Activated T-cell treated with anti-CD3 and anti-CD28 coated beads, Interleukin-2, amount 50 U/mL, for 4 hours (primary cell): ENCODE measurements around the gene YARS2. TPM values are rescaled to one million over a fixed set of nuclear protein-coding genes. Genes with fewer than 3 reads are reported as not detected.
"Not testable (repeated sequence)": the region's sequence is repeated elsewhere in the genome, so short reads cannot be mapped to it uniquely, and the experiment has no call there.

Experiments
- ATAC-seq, 2 donors: fragments of 200-7000 bp; cut with Tn5 transposase; one replicate each; pipeline ENCODE4 v1.10.0; 2021
- DNase-seq: peaks from one replicate; pipeline ENCODE4 v3.0.0-alpha.2; 2020
- H3K27me3 Mint-ChIP-seq: one replicate; pipeline ENCODE4 v1.8.0; 2021; ENCODE audit warnings: low read depth, mixed read lengths
- H3K36me3 Mint-ChIP-seq: one replicate; pipeline ENCODE4 v1.8.0; 2022; ENCODE audit warnings: mixed read lengths; ENCODE audit not compliant: insufficient read depth
- H3K4me1 Mint-ChIP-seq: one replicate; pipeline ENCODE4 v1.8.0; 2021; ENCODE audit warnings: low read depth, mixed read lengths
- H3K4me3 Mint-ChIP-seq: one replicate; pipeline ENCODE4 v1.8.0; 2021; ENCODE audit warnings: mild to moderate bottlenecking, moderate library complexity, mixed read lengths
- H3K9me3 Mint-ChIP-seq: one replicate; pipeline ENCODE4 v1.8.0; 2021; ENCODE audit warnings: mixed read lengths
- total RNA-seq, 3 donors: library from RNA; stranded (reverse); gene quantifications; one replicate each; pipeline ENCODE4 v1.2.1, GENCODE V29; 2021

The YARS2 gene
- total RNA-seq, 3 donors from 2014 or later: 27.5 to 33.6 (median 30.2) TPM

DNA sequence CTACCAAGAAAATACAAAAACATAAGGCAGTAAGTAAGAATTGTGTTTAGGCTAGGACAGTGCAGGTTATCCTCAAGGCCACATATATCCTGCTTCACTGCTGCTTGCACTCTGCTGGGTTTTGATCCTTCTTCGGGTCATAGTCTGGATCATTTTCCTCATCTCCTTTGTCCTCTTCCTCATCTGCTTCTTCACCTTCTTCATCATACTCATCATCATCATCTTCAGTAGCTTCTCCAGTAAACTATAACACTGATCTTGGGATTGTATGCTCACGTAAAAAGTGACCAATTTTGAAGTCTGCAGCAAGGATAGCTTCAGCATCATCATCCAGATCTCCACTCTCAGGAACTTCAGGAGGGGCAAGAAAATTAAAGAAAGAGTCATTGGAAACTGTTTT, 29.4 kb downstream of the YARS2 start:
- no peaks in the 10 kb centered on the region for H3K4me1 Mint-ChIP-seq

DNA sequence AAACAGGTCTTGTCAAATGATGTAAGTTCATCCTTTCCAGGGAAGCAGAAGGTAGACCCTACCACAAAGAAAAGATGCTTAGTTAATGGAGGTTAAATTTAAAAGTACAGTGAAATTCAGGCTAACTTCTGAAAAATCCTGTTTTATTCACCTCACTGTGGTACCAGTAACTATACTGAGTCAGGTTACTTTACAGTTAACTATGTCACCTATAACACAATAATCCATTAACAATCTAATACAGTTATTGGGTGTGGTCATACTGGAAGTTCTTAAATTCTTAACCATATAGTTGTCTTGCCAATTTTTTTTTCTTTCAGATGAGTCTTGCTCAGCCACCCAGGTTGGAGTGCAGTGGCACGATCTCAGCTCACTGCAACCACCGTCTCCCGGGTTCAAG, 30.4 kb downstream of the YARS2 start:
- H3K4me1 Mint-ChIP-seq, DNase-seq, H3K9me3 Mint-ChIP-seq, H3K27me3 Mint-ChIP-seq, ATAC-seq, H3K4me3 Mint-ChIP-seq: not testable (repeated sequence)
- peaks cover 21% of the 10 kb centered on the region for H3K36me3 Mint-ChIP-seq

More for the DNA sequence above, 29.4 kb downstream of the YARS2 start:
- peaks cover 23% of the 10 kb centered on the region for H3K36me3 Mint-ChIP-seq
- H3K4me3 Mint-ChIP-seq: no peak overlapping the region
- H3K9me3 Mint-ChIP-seq: no peaks in the 10 kb centered on the region
- ATAC-seq (no peak), DNase-seq (no peak)
- no peaks in the 10 kb centered on the region for H3K27me3 Mint-ChIP-seq

DNA sequence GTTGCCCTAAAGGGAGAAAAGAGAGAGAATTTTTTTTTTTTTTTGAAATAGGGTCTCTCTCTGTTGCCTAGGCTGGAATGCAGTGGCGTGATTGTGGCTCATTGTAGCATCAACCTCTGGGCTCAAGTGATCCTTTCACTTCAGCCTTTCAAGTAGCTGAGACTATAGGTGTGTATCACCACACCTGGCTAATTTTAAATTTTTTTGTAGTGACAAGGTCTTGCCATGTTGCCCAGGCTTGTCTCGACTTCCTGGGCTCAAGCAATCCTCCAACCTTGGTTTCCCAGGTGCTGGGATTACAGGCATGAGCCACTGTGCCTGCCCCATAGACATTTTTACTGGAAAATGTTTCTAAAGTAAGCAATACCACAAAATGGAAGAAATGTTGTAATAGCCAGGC, 36.8 kb downstream of the YARS2 start:
- no peak overlapping the region for H3K4me3 Mint-ChIP-seq
- ATAC-seq (no peak), DNase-seq (no peak)
- no peaks in the 10 kb centered on the region for H3K9me3 Mint-ChIP-seq
- no peaks in the 10 kb centered on the region for H3K4me1 Mint-ChIP-seq
- no peaks in the 10 kb centered on the region for H3K27me3 Mint-ChIP-seq
- H3K36me3 Mint-ChIP-seq: peaks cover 8% of the 10 kb centered on the region

DNA sequence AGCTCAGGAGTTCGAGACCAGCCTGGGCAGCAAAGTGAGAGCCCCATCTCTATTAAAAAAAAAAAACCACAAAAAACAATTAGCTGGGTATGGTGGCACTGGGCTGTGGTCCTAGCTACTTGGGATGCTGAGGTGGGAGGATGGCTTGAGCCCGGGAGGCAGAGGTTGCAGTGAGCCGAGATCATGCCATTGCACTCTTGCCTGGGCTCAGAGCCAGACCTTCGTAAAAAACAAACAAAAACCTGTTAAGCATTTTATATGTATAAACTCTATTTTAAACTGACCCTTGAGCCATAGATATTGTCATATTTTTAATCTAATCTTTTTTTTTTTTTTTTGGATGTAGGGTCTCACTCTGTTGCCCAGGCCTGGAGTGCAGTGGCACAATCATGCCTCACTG, 40.9 kb downstream of the YARS2 start:
- H3K9me3 Mint-ChIP-seq: no peaks in the 10 kb centered on the region
- H3K4me3 Mint-ChIP-seq: no peak overlapping the region
- no peak for ATAC-seq
- no peaks in the 10 kb centered on the region for H3K4me1 Mint-ChIP-seq
- H3K27me3 Mint-ChIP-seq: no peaks in the 10 kb centered on the region
- no peak for DNase-seq
- peaks cover 21% of the 10 kb centered on the region for H3K36me3 Mint-ChIP-seq

DNA sequence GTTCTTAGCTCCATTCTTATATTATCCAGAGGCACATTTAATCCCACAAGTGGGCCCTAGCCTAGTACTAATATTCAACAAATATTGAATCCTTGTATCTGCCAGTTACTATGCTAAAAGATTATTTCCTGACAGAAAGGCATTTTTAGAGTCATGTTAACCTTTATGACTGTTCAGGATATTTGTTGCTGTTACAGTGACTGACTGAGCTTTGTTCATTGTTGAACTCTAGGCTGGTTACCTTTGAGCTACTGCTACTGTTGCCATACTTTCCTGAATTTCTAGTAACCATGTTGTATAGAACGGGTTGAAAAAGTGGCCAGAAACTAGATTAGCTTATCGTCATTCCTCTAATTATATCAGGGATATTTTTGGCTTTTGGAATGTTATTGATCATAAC, 46.8 kb downstream of the YARS2 start:
- Mint-ChIP-seq H3K27me3 (no peaks in the 10 kb centered on the region), H3K36me3 (peaks cover 22% of the 10 kb centered on the region)
- no peak for DNase-seq

DNA sequence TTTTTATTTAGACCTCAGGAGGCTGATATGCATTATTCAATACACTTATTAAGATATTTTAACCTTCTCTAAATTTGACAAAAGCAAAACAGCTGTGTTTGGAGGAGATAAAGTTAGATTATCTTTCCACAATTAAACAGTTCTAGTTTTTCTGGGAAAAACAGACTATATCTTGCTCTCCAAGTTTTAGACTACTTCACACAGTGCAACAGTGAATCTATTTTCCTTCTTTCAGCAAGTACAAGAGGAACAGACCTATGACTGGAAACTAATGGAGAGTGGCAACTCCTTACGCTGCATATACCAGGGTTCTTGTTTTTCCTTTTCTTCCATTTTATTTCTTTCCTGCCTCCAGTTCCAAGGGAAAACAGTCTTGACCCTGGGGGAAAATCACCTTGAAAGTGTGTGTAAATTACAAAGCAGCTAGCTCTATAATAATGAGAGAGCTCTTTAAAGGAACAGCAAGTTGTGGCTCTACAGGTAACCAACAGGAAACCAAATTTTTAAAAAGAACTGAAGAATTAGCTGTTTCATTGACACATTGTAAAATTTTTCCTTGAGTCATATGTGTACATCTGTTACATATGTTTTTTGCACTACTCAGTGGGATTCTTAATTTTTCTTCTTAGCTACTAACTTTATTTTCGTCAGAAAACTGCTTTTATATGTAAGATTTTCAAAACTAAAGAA, 49.2 kb downstream of the YARS2 start:
- Mint-ChIP-seq H3K9me3 (no peaks in the 10 kb centered on the region), H3K4me1 (no peaks in the 10 kb centered on the region), H3K36me3 (peaks cover 24% of the 10 kb centered on the region), H3K27me3 (no peaks in the 10 kb centered on the region), H3K4me3 (no peak overlapping the region)
- DNase-seq: no peak
- no peak for ATAC-seq

More for the DNA sequence above, 46.8 kb downstream of the YARS2 start:
- H3K4me1 Mint-ChIP-seq: no peaks in the 10 kb centered on the region
- no peaks in the 10 kb centered on the region for H3K9me3 Mint-ChIP-seq
- H3K4me3 Mint-ChIP-seq: no peak overlapping the region
- no peak for ATAC-seq

DNA sequence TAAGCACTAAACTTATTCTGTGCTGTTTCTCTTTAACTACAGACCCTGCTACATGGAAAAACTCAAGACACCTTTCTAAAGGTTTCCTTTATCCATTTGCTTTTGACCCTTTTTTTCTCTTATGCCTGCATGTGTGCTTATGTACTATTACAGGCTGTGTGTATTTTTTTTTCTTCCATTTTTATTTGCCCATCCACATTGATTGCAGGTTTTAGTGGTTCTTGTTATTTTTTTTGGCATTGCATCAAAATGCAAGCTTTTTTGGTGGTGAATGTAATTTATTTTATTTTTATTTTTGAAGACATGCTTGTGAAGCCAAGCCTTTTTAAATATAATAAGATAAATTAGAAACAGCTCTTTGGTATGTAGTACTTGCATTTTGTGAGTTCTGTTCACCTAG, 49.9 kb downstream of the YARS2 start:
- H3K4me3 Mint-ChIP-seq: no peak overlapping the region
- H3K27me3 Mint-ChIP-seq: no peaks in the 10 kb centered on the region
- DNase-seq (no peak), ATAC-seq (no peak)
- H3K36me3 Mint-ChIP-seq: peaks cover 20% of the 10 kb centered on the region
- H3K4me1 Mint-ChIP-seq: no peaks in the 10 kb centered on the region
- no peaks in the 10 kb centered on the region for H3K9me3 Mint-ChIP-seq

DNA sequence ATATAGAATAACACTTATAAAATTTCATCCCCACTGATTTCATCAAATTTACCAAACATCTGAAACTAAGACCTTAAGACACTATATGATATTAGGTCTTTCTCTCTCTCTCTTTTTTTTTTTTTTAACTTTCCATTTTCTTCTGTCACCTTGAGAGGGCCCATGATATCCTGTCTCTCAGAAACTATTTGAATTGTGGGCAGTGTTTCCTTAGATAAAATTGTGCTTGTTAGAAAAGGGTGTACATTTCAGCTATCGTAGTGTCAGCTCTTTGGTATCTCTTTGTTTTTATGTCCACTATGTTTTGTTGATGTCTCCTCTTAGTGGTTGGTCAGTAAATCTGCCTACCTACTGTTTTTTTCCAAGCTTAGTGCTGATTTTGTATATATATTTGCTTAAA, 52.8 kb downstream of the YARS2 start:
- ATAC-seq: no peak
- Mint-ChIP-seq H3K36me3 (peaks cover 12% of the 10 kb centered on the region), H3K4me3 (no peak overlapping the region), H3K4me1 (peaks cover 2% of the 10 kb centered on the region), H3K27me3 (no peaks in the 10 kb centered on the region), H3K9me3 (no peaks in the 10 kb centered on the region)
- no peak for DNase-seq

DNA sequence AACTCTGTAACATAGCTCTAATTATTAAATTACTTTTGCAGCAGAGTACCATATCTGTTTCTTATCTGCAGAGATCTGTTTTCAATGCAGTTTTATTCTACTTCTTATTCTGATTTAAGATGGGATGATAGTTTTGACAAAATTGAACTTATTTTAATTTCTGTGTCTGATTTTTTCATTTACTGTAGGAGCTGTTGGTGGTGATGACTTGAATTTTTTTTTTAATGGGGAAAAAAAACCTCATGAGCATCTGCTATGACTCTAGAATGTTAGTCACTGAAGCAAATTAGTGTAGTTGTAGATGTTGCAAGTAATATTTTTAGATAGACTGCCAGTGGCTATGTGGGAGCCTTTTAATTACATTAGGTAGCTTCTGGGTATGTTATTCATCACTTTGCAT, 53.2 kb downstream of the YARS2 start:
- no peaks in the 10 kb centered on the region for H3K9me3 Mint-ChIP-seq
- peaks cover 3% of the 10 kb centered on the region for H3K4me1 Mint-ChIP-seq
- H3K36me3 Mint-ChIP-seq: peaks cover 12% of the 10 kb centered on the region
- no peak overlapping the region for H3K4me3 Mint-ChIP-seq
- DNase-seq: no peak
- ATAC-seq: no peak
- no peaks in the 10 kb centered on the region for H3K27me3 Mint-ChIP-seq

DNA sequence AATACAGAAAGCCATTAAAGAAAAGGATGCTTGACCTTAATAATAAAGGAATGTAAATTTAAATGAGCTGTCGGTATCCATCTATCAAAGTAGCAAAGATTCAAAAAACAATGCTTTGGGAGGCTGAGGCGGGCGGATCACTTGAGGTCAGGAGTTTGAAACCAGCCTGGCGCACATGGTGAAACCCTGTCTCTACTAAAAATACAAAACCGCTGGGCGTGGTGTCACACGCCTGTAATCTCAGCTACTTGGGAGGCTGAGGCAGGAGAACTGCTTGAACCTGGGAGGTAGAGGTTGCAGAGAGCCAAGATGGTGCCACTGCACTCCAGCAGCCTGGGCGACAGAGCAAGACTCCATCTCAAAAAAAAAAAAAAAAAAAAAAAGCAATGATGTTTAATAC, 56.3 kb downstream of the YARS2 start:
- not testable (repeated sequence) for ATAC-seq, H3K9me3 Mint-ChIP-seq, H3K4me3 Mint-ChIP-seq, H3K27me3 Mint-ChIP-seq, DNase-seq
- peaks cover 11% of the 10 kb centered on the region for H3K4me1 Mint-ChIP-seq
- H3K36me3 Mint-ChIP-seq: peaks cover 25% of the 10 kb centered on the region

DNA sequence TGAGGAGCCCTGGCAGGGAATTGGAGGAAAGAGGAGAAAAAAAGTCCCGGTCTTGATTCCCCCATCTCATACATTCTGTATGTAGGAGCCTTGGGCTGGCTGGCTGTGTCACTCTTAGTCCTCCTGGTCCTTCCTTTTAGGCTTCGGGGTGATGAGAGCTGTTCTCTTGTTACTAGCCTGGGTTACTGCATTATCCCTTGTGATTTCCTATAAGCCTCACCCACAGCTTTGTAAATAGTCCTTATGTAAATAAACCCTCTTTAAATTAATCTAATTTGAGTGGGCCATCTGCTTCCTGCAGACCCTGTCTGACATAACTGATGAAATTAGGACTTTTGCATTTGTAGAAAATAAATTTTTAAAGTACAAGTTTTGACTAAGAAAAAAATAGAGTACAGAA, 57.4 kb downstream of the YARS2 start:
- Mint-ChIP-seq H3K9me3 (no peaks in the 10 kb centered on the region), H3K36me3 (peaks cover 24% of the 10 kb centered on the region), H3K4me3 (no peak overlapping the region), H3K4me1 (peaks cover 12% of the 10 kb centered on the region), H3K27me3 (no peaks in the 10 kb centered on the region)
- DNase-seq: no peak
- no peak for ATAC-seq

DNA sequence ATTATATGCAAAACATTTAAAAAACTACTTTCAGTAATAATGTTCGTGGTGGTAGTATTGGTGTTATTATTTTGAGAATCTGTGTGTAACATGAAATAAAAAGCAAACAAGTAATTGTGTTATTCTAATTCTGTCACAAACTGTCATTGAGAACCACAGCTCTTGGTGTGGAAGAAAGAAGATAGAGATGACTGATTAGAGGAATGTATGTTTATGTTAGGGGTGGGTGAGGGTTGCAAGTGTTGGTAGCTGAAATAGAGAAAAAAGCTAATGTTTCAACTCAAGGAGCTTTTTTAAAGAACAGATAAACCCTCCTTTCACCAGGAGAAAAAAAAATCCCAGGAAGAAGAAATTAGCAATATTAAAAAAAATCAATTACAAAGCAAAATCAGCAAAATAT, 58.3 kb downstream of the YARS2 start:
- Mint-ChIP-seq H3K9me3 (no peaks in the 10 kb centered on the region), H3K4me3 (no peak overlapping the region), H3K4me1 (peaks cover 17% of the 10 kb centered on the region), H3K36me3 (peaks cover 17% of the 10 kb centered on the region), H3K27me3 (no peaks in the 10 kb centered on the region)
- DNase-seq (no peak), ATAC-seq (no peak)

Other genes with a start within 250 kb of the YARS2 start
- 10 to 100 TPM; 54.2 to 63.0 (median 55.1) TPM for gene DNM1L, start 76.6 kb downstream of the YARS2 start, total RNA-seq
- under 1 TPM; 0.16 to 0.24 (median 0.18) TPM for gene PKP2, start 140.9 kb upstream of the YARS2 start, total RNA-seq